PFSK-1 (cell line): ENCODE data around the gene L3MBTL2.

Source experiments
- FOXP2 ChIP-seq: optimal IDR thresholded peaks from 2 replicates; pipeline ENCODE3; 2011; ENCODE audit warnings: borderline replicate concordance, control low read depth, inconsistent platforms; ENCODE audit not compliant: insufficient read depth; ENCODE audit errors: extremely low read length, extremely low read depth
- TF ChIP-seq, protein P1 (sequence below), 2 experiments: IDR thresholded peaks; 2 replicates each; pipeline versions ENCODE4 v1.6.1 to v1.8.0; 2011 to 2012; ENCODE audit warnings: low read depth in 2 of 2, low read length in 2 of 2, control low read depth in 1 of 2, inconsistent platforms in 1 of 2, mild to moderate bottlenecking in 1 of 2, moderate library complexity in 1 of 2; ENCODE audit not compliant: insufficient read depth in 1 of 2

DNA sequence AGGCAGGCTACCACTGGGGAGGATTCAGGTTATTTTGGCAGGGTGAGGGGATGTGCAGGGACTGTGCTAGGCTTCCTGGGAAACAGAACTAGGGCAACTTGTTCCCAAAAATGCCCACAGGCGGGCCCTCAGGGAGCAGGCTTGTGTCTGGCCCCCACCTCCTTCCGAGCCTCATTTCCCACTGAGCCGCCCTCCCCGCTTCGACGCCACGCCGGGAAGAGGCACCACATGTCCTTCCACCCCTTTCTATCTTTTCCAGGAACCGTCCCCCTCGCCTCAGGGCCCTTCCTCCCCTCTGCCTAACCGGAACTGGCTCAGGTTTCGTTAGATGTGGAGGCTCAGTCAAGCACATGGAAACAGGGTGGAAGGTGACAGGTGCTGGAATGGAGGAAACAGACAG, 45.0 kb downstream of the L3MBTL2 start:
- TF ChIP-seq, protein P1, sequence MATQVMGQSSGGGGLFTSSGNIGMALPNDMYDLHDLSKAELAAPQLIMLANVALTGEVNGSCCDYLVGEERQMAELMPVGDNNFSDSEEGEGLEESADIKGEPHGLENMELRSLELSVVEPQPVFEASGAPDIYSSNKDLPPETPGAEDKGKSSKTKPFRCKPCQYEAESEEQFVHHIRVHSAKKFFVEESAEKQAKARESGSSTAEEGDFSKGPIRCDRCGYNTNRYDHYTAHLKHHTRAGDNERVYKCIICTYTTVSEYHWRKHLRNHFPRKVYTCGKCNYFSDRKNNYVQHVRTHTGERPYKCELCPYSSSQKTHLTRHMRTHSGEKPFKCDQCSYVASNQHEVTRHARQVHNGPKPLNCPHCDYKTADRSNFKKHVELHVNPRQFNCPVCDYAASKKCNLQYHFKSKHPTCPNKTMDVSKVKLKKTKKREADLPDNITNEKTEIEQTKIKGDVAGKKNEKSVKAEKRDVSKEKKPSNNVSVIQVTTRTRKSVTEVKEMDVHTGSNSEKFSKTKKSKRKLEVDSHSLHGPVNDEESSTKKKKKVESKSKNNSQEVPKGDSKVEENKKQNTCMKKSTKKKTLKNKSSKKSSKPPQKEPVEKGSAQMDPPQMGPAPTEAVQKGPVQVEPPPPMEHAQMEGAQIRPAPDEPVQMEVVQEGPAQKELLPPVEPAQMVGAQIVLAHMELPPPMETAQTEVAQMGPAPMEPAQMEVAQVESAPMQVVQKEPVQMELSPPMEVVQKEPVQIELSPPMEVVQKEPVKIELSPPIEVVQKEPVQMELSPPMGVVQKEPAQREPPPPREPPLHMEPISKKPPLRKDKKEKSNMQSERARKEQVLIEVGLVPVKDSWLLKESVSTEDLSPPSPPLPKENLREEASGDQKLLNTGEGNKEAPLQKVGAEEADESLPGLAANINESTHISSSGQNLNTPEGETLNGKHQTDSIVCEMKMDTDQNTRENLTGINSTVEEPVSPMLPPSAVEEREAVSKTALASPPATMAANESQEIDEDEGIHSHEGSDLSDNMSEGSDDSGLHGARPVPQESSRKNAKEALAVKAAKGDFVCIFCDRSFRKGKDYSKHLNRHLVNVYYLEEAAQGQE (IDR thresholded peaks at IDR 0.05; ENCODE audit: insufficient read depth in 1 of 2, low read depth in 2 of 2, low read length in 2 of 2) = no peak
- TF ChIP-seq FOXP2 = no peak
